Dedifferentiated amniotic fluid mesenchymal stem cell (primary cell): ENCODE measurements around the gene TNFRSF8.

Experiments
- DNase-seq: peaks from one replicate; pipeline ENCODE4 v3.0.0-alpha.2; 2016; ENCODE audit errors: extremely low spot score

The TNFRSF8 gene

GRCh38 chr1:12121212-12122003 is 58.3 kb downstream of the TNFRSF8 start:
- no peak for DNase-seq

- no peak for DNase-seq
Observed at GRCh38 chr1:12123172-12123571, 60.1 kb downstream of the TNFRSF8 start.

GRCh38 chr1:12124693-12125421 is 61.8 kb downstream of the TNFRSF8 start:
- DNase-seq, result peak; percentile 62

- no peak for DNase-seq
Observed at GRCh38 chr1:12125422-12126355, 62.6 kb downstream of the TNFRSF8 start.

- no peak for DNase-seq
Observed at GRCh38 chr1:12126781-12127180, 63.7 kb downstream of the TNFRSF8 start.

- DNase-seq, result no peak
Observed at GRCh38 chr1:12127206-12127810, 64.2 kb downstream of the TNFRSF8 start.

GRCh38 chr1:12128120-12128519 is 65.0 kb downstream of the TNFRSF8 start:
- DNase-seq, result no peak

- no peak for DNase-seq
Observed at GRCh38 chr1:12129624-12130023, 66.5 kb downstream of the TNFRSF8 start.

GRCh38 chr1:12130466-12131130 is 67.5 kb downstream of the TNFRSF8 start:
- no peak for DNase-seq

GRCh38 chr1:12132078-12132477 is 69.0 kb downstream of the TNFRSF8 start:
- peak; percentile 73 for DNase-seq

- DNase-seq, result no peak
Observed at GRCh38 chr1:12134716-12135115, 71.6 kb downstream of the TNFRSF8 start.

- no peak for DNase-seq
Observed at GRCh38 chr1:12135612-12136011, 72.5 kb downstream of the TNFRSF8 start.

- no peak for DNase-seq
Observed at GRCh38 chr1:12136916-12137610, 74.0 kb downstream of the TNFRSF8 start.

- no peak for DNase-seq
Observed at GRCh38 chr1:12138196-12139168, 75.4 kb downstream of the TNFRSF8 start.

GRCh38 chr1:12140016-12140415 is 76.9 kb downstream of the TNFRSF8 start:
- no peak for DNase-seq

- DNase-seq, result no peak
Observed at GRCh38 chr1:12140515-12141162, 77.5 kb downstream of the TNFRSF8 start.

GRCh38 chr1:12141163-12141850 is 78.2 kb downstream of the TNFRSF8 start:
- no peak for DNase-seq

- DNase-seq, result no peak
Observed at GRCh38 chr1:12142141-12142823, 79.2 kb downstream of the TNFRSF8 start.
